HG03558 (cell line): ENCODE results near the gene PDK1.
A peak's percentile ranks its signal among the peaks of the same experiment; 100 is the strongest.
"Not testable (repeated sequence)": the region's sequence is repeated elsewhere in the genome, so short reads cannot be mapped to it uniquely, and the experiment has no call there.

Experiments used
- ATAC-seq: cut with Tn5 transposase; IDR thresholded peaks from one replicate; pipeline ENCODE4 v1.9.1; 2021; ENCODE audit warnings: moderate number of reproducible peaks; ENCODE audit not compliant: unreplicated experiment; ENCODE audit errors: extremely low read depth

PDK1 gene

DNA sequence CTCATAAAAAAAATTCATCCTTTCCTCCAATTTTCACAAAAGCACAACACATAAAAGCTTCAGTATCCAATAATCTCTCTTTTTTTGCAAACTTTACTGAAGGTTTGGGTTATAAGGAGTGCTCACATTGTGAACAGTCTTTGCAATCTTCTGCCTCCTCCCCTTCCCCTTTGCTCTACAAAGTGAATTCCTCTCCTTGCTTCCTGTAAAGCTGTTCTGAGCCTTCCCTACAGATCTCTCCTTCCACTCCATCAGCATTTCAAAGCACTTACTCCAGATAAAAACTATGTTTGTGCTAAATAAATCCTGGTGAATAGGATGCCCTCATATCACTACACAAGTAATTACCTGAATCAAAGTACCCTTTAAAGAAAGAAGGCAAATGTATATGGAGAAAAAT lies 4.6 kb upstream of the PDK1 start:
- ATAC-seq: no peak

DNA sequence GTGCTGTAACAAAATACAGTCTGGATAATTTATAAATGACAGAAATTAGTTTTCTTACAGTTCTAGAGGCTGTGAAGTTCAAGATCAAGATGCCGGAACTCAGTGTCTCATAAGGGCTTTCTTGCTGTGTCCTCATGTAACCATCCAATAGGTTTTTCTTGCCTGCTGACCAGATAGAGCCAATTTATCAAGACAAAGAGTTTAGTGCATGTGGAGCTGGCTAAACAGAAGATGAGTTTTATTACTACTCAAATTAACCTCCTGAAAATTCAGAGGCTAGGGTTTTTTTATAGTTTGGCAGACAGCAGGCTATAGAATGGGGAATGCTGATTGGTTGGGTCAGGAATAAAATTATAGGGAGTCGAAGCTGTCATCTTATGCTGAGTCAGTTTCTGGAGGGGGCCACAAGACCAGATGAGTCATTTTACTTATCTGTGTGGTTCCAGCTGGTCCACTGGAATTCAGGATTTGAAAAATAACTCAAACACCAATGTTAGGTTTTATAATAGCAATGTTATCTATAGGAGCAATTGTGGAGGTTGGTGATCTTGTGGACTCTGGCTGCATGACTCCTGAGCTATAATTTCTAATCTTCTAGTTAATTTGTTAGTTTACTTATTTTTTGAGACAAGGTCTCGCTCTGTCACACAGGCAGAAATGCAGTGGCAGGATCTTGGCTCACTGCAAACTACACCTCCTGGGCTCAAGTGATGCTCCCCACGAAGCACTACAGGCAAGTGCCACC lies 3.2 kb upstream of the PDK1 start:
- no peak for ATAC-seq

DNA sequence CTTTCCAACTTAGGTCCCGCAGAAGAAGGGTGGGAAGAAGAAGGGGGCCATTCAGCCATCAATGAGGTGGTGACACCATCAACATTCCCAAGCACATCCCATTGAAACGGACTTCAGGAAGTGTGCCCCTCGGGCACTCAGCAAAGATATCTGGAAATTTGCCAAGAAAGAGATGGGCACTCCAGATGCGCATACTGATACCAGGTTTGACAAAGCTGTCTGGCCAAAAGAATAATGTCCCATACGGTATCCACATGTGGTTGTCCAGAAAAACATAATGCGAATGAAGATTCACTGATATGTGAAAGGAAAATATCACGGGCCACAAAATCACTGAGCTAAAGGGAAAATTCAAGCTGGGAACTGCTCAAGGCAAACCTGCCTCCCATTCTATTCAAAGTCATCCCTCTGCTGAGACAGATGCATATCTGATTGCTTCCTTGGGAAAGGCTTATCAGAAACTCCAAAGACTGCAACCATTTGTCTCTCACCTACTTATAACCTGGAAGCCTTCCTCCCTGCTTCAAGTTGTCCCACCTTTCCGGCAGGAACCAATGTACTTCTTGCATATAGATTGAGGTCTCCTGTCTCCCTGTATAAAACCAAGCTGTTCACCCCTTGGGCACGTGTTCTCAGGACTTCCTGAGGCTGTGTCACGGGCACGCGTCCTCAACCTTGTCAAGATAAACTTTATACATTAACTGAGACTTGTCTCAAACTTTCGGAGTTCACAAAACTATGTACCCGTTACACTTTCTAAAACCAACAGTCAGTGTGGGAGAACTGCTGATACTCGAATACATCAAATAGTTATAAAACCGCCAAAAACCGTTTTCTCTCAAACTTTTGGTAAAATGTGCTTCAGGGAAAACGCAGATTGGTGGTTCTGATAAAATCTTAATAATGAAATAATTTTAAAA lies 1.3 kb upstream of the PDK1 start:
- ATAC-seq: no peak

GRCh38 chr2:172555272-172555521 lies 693 bp upstream of the PDK1 start:
- no peak for ATAC-seq

GRCh38 chr2:172556284-172557033 lies 569 bp downstream of the PDK1 start:
- ATAC-seq: peak; percentile 37

DNA sequence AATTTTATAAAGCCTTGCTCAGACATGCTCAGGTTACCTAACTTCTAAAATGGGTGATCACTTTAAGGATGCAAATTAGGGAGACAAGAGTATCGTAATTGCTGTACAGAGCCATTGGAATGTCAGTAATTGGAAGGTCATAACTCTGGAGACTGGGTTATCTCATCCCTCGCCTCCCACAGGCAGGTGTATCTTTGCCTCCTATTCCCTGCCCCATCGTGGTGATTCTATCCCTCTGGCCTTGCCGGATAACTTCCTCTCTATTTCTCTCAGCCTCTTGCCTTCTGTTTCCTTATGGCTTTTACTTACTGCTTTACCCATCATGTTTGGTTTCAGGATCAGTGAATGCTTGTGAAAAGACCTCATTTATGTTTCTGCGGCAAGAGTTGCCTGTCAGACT lies 2.5 kb downstream of the PDK1 start:
- ATAC-seq: no peak

- ATAC-seq: no peak
Measured at GRCh38 chr2:172560721-172561120, 4.8 kb downstream of the PDK1 start.

- no peak for ATAC-seq
Measured at GRCh38 chr2:172561270-172561669, 5.4 kb downstream of the PDK1 start.

- no peak for ATAC-seq
Measured at GRCh38 chr2:172562298-172562697, 6.4 kb downstream of the PDK1 start.

GRCh38 chr2:172564376-172564775 lies 8.5 kb downstream of the PDK1 start:
- ATAC-seq: no peak

DNA sequence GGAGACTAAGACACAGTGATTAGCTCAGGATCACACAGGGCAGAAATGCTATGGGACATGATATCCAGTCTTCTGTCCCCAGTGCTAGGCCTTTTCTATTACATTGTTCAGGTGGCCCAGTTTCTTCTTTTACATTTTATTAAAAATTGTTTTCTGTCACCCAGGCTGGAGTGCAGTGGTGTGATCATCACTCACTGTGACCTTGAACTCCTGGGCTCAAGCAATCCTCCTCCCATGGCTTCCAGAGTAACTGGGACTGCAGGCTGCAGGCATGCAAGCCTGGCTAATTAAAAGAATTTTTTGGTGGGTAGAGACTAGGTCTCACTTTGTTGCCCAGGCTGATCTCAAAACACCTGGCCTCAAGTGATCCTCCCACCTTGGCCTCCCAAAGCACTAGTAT lies 15.4 kb downstream of the PDK1 start:
- no peak for ATAC-seq

DNA sequence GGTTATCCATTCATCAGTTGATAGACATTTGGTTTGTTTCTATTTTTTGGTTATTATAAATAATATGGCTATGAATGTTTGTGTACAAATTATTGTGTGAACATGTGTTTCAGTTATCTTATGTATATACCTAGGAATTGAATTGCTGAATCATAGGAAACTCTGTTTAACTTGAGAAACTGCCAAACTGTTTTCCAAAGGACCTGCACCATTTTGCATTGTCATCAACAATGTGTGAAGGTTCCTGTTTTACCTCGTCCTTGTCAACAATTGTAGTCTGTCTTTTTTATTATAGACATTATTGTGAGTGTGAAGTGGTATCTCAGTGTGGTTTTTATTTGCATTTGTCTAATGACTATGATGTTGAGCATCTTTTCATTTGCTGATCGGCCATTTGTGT lies 17.1 kb downstream of the PDK1 start:
- ATAC-seq: no peak

GRCh38 chr2:172574965-172575364 lies 19.1 kb downstream of the PDK1 start:
- ATAC-seq: no peak

DNA sequence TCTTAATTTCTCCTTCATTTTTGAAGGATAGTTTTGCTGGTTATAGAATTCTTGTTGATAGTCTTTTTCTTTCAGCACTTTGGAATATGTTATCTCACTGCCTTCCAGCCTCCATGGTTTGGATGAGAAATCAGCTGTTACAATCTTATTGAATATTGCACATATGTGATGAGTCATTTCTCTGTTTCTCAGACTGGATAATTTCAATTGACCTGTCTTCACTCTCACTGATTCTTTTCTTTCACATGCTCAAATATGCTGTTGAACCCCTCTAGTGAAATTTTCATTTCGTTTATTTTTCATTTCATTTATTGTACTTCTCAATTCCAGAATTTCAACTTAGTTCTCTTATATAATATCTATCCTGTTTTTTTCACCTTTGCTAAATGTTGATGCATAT lies 22.2 kb downstream of the PDK1 start:
- ATAC-seq: no peak

DNA sequence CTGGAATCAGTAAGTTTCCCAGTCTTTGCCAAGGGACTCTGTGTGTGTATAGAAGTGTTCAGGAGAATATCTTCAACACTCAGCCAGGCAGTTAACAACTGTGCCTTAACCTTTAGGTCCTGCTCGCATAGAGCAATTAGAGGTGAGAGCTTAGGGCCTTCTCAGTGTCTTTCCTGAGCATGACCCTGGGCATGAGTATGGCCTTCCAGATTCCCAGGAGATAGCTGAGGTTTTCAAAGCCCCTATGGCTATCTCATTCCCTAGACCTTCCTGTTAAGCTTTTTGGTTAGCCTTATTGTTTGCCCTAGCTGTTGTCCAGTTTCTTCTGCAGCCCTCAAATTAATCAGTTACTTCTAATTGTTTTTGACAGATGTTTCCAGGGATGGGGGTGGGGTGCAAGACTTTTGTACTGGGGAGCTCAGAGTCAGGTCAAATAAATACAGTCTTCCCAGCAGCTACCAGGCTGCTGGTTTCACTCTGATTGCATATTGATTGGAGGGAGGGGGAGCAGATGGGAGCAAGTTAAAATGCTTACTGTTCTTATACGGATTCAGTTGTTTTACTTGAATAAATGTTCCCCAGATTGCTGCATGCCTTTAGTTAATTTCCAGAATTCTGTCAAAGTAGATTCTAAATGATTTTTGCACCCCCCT lies 23.1 kb downstream of the PDK1 start:
- no peak for ATAC-seq

DNA sequence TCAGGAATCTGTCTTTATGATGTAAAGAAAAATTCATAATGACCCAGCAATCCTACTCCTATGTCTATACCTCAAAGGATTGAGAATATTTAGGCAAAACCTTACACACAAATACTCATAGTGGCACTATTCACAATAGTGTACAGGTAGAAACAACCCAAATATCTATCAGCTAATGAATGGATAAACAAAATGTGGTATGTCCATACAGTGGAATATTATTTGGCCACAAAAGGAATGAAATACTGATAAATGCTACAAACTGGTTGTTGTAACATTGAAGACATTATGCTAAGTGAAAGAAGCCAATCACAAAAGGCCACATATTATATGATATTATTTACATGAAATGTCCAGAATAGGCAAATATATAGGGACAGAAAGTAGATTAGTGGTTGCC lies 24.7 kb downstream of the PDK1 start:
- ATAC-seq: no peak

- no peak for ATAC-seq
Measured at GRCh38 chr2:172582656-172583055, 26.8 kb downstream of the PDK1 start.

- no peak for ATAC-seq
Measured at GRCh38 chr2:172586245-172586891, 30.5 kb downstream of the PDK1 start.

- ATAC-seq: not testable (repeated sequence)
Measured at GRCh38 chr2:172587231-172587630, 31.3 kb downstream of the PDK1 start.

DNA sequence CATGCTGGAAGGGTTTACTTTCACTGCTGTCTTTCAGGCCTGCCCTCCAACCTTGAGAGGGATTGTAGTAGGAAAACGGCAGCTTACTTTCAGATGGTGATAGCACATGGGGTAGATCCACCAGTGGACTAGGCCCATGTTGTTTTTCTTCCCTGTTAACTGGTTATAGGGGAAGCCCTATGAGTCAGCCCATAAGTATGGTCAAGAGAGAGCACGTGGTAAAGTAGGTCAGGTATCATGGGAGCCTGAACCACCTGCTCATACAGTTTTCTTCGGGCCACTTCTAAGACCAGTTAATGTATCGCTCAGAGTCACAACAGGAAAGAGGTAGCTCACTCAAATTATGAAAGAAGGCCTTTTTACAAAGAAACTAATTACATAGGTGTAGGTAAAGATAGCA lies 33.0 kb downstream of the PDK1 start:
- ATAC-seq: no peak
